Measurements from ENCODE around the gene SMCO4.
"Not testable (repeated sequence)": the region's sequence is repeated elsewhere in the genome, so short reads cannot be mapped to it uniquely, and the experiment has no call there.

The SMCO4 gene

GRCh38 chr11:93560199-93560932 is 17.2 kb upstream of the SMCO4 start:
- no peak for DNase-seq (ENCODE audit: low spot score)

- no peak for DNase-seq (ENCODE audit: low spot score)
Measured at GRCh38 chr11:93559681-93560080, 16.5 kb upstream of the SMCO4 start.

- DNase-seq (ENCODE audit: low spot score), result no peak
Measured at GRCh38 chr11:93552874-93553273, 9.7 kb upstream of the SMCO4 start.

- DNase-seq (ENCODE audit: low spot score), result no peak
Measured at GRCh38 chr11:93549976-93550375, 6.8 kb upstream of the SMCO4 start.

GRCh38 chr11:93548679-93549319 is 5.6 kb upstream of the SMCO4 start:
- DNase-seq (ENCODE audit: low spot score), result no peak

- DNase-seq (ENCODE audit: low spot score), result no peak
Measured at GRCh38 chr11:93547773-93548172, 4.6 kb upstream of the SMCO4 start.

GRCh38 chr11:93547028-93547427 is 3.8 kb upstream of the SMCO4 start:
- no peak for DNase-seq (ENCODE audit: low spot score)

GRCh38 chr11:93545566-93545965 is 2.4 kb upstream of the SMCO4 start:
- DNase-seq (ENCODE audit: low spot score), result no peak

GRCh38 chr11:93542811-93543229 is 371 bp downstream of the SMCO4 start:
- DNase-seq (ENCODE audit: low spot score), result peak; percentile 25

- peak; percentile 49 for DNase-seq (ENCODE audit: low spot score)
Measured at GRCh38 chr11:93541884-93542810, 1.0 kb downstream of the SMCO4 start.

GRCh38 chr11:93540896-93541553 is 2.2 kb downstream of the SMCO4 start:
- no peak for DNase-seq (ENCODE audit: low spot score)

- no peak for DNase-seq (ENCODE audit: low spot score)
Measured at GRCh38 chr11:93540337-93540736, 2.9 kb downstream of the SMCO4 start.

GRCh38 chr11:93537767-93538261 is 5.4 kb downstream of the SMCO4 start:
- peak; percentile 23 for DNase-seq (ENCODE audit: low spot score)

- no peak for DNase-seq (ENCODE audit: low spot score)
Measured at GRCh38 chr11:93537049-93537448, 6.1 kb downstream of the SMCO4 start.

- DNase-seq (ENCODE audit: low spot score), result no peak
Measured at GRCh38 chr11:93536101-93536861, 6.9 kb downstream of the SMCO4 start.

GRCh38 chr11:93535578-93535977 is 7.6 kb downstream of the SMCO4 start:
- DNase-seq (ENCODE audit: low spot score), result not testable (repeated sequence)

GRCh38 chr11:93532806-93533205 is 10.4 kb downstream of the SMCO4 start:
- no peak for DNase-seq (ENCODE audit: low spot score)

GRCh38 chr11:93532281-93532789 is 10.9 kb downstream of the SMCO4 start:
- DNase-seq (ENCODE audit: low spot score), result no peak

- no peak for DNase-seq (ENCODE audit: low spot score)
Measured at GRCh38 chr11:93530468-93530826, 12.7 kb downstream of the SMCO4 start.

GRCh38 chr11:93529707-93530467 is 13.3 kb downstream of the SMCO4 start:
- no peak for DNase-seq (ENCODE audit: low spot score)
